Coronary artery (tissue), 2 donors: ENCODE results near the gene IDNK.

Source experiments
- DNase-seq: peaks from one replicate; pipeline ENCODE4 v3.0.0-alpha.2; 2017; ENCODE audit warnings: low spot score
- H3K27ac ChIP-seq, 2 donors: fragments of 200-600 bp; sonication (generic); one replicate each; pipeline ENCODE4 v1.5.1; 2016 to 2019
- H3K4me3 ChIP-seq: fragments of 200-600 bp; sonication (generic); 2 replicates; pipeline ENCODE4 v1.5.1; 2016; ENCODE audit warnings: mild to moderate bottlenecking, moderate library complexity
- CTCF ChIP-seq: fragments of 200-600 bp; sonication (generic); IDR thresholded peaks from one replicate; pipeline ENCODE4 v1.5.1; 2019; ENCODE audit warnings: antibody characterized with exemption

Gene IDNK

GRCh38 chr9:83681490-83681889 lies 58.5 kb downstream of the IDNK start:
- no peak overlapping the region for H3K27ac ChIP-seq
- TF ChIP-seq CTCF: no peak
- DNase-seq: no peak
- H3K4me3 ChIP-seq: no peak overlapping the region

- Histone ChIP-seq H3K4me3 (no peak overlapping the region), H3K27ac (no peak overlapping the region)
- TF ChIP-seq CTCF: no peak
- no peak for DNase-seq
These were observed 66.0 kb downstream of the IDNK start for GRCh38 chr9:83688921-83689320.

- no peak for DNase-seq
- TF ChIP-seq CTCF: no peak
- Histone ChIP-seq H3K4me3 (no peak overlapping the region), H3K27ac (no peak overlapping the region)
These were observed 68.5 kb downstream of the IDNK start for GRCh38 chr9:83691492-83691891.
